NCI-H460 (cell line): ENCODE measurements around the gene ARID5A. TPM values are rescaled to one million over a fixed set of nuclear protein-coding genes. Genes with fewer than 3 reads are reported as not detected.
"Not testable (repeated sequence)": the region's sequence is repeated elsewhere in the genome, so short reads cannot be mapped to it uniquely, and the experiment has no call there.

Source experiments
- DNase-seq: peaks from one replicate; pipeline ENCODE4 v3.0.0-alpha.2; 2016; ENCODE audit warnings: low read depth; ENCODE audit errors: extremely low read depth
- polyA plus RNA-seq: library from polyadenylated mRNA; depleted of rRNA; stranded (reverse); fragments of >200 nt; gene quantifications from 2 replicates; pipeline ENCODE4 v1.2.3, GENCODE V29; 2014; cell fraction: nucleus; rRNA removed
- total RNA-seq: library from RNA; depleted of rRNA; stranded (reverse); fragments of >200 nt; shearing (Covaris generic); gene quantifications from 2 replicates; pipeline ENCODE4 v1.2.3, GENCODE V29; 2014; rRNA removed

Gene ARID5A, protein sequence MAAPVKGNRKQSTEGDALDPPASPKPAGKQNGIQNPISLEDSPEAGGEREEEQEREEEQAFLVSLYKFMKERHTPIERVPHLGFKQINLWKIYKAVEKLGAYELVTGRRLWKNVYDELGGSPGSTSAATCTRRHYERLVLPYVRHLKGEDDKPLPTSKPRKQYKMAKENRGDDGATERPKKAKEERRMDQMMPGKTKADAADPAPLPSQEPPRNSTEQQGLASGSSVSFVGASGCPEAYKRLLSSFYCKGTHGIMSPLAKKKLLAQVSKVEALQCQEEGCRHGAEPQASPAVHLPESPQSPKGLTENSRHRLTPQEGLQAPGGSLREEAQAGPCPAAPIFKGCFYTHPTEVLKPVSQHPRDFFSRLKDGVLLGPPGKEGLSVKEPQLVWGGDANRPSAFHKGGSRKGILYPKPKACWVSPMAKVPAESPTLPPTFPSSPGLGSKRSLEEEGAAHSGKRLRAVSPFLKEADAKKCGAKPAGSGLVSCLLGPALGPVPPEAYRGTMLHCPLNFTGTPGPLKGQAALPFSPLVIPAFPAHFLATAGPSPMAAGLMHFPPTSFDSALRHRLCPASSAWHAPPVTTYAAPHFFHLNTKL
- 0.89 and 0.99 TPM in 2 replicates for total RNA-seq
- 2.2 and 4.1 TPM in 2 replicates for polyA plus RNA-seq

GRCh38 chr2:96536445-96537065 lies at the start of gene ARID5A:
ARID5A (plus strand) TSS chr2:96536752; CDS start chr2:96536827, 75 bp downstream.
- DNase-seq: peak; percentile 82

DNA sequence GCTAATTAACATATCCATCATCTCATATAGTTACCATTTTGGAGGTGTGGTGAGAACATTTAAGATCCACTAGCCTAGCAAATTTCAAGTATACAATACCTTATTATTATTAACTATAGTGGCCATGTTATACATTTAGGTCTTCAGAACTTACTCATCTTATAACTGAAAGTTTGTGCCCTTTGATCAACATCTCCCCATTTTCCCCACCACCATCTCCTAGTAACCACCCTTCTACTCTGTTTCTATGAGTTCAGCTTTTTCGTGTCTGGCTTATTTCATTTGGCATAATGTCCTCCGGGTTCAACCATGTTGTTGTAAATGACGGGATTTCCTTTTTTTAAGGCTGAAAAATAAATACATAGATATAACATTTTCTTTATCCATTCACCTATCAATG lies 47.3 kb upstream of the ARID5A start:
- DNase-seq: no peak

GRCh38 chr2:96489663-96490062 lies 46.9 kb upstream of the ARID5A start:
- DNase-seq: no peak

GRCh38 chr2:96491860-96492497 lies 44.6 kb upstream of the ARID5A start:
- no peak for DNase-seq

DNA sequence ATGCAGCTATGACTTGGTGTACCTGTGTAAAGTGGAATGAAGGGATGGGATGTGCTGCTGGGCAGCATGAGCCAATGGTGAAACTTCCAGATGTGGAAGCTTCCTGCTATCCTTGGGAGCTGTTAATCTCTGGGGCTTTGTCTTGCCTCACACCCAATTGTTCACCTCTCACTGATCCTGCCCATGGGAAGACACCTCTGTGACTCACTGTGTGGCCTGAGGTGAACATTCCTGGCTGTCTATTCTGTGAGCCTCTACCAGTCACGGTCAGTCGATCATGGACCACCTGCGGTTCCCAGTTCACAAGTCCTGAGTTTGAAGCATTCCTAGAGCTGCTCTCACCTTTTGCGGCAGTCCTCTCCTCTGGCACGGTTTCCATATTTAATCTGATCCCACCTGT lies 43.5 kb upstream of the ARID5A start:
- DNase-seq: no peak

DNA sequence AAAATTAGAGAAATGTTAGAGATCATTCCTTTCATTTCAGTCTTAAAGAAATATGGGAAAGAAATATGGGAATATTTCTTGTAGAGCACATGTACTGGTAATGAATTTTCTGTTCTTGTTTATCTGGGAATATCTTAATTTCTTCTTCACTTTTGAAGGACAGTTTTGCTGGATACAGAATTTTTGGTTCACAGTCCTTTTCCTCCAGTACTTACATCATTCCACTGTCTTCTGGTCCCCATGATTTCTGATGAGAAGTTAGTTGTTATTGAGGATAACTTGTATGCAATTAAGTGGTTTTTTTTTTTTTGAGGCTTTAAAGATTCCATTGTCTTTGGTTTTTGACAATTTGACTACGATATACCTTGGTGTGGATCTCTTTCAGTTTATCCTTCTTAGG lies 42.4 kb upstream of the ARID5A start:
- DNase-seq: no peak

GRCh38 chr2:96495982-96496629 lies 40.4 kb upstream of the ARID5A start:
- DNase-seq: no peak

DNA sequence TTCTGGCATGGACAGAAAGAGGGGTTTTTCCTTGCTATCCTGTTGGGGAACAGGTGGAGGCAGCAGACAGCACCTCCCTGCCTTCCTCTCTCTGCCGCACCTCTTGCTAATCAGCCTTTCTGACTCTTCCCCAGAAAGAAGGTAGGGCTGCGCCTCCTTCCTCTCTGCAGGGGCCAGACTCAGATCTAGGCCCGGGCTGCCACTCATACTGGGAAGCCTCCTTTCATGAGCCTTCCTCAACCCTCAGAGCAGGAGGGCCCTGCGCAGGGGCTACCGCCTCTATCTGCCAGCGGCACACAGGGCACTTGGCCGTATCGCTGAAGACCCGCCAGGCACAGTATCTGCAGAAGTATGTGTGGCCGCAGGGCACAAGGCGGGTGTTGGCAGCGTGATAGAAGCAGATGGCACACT lies 38.5 kb upstream of the ARID5A start:
- no peak for DNase-seq

DNA sequence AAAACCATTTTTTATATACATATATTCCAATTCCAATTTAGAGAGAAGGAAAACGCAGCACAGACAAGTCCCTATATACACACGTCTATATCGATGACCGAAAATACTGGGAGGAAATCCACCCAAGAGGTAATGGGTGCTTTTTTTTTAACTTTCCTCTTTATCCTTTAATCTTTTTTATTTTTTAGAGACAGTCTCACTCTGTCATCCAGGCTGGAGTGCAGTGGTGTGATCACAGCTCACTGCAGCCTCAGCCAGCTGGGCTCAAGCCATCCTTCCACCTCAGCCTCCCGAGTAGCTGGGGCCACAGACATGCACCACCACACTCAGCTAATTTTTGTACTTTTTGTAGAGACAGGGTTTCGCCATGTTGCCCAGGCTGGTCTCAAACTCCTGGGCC lies 37.9 kb upstream of the ARID5A start:
- DNase-seq: not testable (repeated sequence)

DNA sequence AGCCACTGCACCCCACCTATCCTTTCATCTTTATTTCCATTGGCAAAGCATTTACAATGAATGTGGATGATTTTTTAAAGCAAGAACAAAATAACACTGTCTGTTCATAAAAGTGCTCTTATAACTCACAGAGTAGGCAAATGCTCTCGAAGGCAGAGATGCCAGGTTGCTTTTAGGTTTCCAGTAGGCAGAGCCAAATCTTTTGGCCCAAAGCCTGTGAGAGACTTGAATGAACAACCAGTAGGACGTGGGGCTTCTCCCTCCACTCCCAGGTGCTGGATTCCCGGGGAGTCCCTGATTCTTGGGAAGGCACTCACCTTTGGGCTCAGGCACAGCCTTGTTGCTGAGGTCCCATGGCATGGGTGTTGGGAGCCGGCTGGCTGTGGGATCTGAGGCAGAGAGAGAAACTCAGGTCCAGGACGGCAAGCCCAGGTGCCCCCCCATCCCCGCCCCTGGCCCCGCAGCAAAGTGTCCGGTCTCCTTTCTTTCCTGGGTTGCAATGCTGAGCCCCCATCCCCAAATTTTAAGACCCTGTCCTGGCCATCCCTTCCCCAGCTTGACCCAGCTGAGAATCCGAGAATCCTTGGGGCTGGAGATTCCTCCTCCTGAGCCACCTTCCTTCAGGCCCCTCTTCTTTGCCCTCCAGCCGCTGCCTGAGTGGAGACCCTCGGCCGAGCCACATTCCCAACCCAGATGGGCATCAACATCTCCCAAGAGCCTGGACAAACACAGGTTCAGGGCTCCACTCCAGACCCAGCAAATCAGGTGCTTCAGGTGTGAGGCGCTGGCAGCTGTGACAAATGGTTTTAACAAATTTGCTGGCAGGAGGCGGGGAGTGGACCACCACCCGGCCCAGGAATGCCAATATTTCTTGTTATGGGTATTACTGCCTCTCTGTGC lies 37.2 kb upstream of the ARID5A start:
- DNase-seq: no peak

GRCh38 chr2:96500385-96501066 lies 36.0 kb upstream of the ARID5A start:
- no peak for DNase-seq

GRCh38 chr2:96501471-96501874 lies 35.1 kb upstream of the ARID5A start:
- DNase-seq: no peak

DNA sequence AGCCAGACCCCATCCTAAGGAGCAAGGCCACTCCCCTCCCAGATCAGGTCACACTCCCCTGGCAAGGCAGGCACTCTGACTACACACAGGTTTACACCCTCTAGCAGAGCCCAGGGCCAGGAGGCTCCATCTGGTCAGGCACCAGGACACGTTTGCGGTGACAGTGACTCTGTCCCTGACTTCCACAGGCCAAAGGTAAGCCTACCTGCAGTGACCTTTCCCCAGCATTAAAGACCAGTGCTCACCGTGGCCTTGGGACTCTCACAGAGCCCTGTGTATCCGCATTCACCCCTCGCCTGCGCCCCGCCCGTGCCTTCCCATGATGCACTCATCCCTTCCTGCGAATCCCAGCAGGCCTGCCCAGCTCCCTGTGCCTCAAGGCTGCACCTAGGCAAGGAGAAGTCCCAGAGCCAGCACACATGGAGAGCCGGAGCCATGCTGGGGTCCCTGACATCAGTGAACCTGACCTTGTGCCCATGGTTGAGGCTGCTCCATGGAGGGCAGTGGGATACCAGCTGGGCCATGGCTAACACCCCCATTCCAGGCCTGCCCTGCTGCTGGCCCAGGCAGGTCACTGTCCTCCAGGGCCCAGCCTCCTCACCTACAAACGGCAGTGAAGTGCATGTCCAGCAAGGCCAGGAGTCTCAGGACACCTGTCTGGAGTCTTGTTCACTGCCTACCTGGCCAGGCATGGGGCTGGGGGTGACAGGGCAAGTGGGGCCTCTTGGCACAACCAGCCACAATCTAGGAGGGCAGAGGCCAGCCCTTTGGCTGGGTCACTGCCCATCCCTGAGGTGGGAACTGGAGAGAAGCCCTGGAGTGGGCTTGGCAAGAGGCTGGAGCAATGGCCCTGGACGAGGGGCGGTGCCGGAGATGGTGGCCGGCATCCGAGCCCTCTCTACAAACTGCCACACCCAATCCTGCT lies 34.4 kb upstream of the ARID5A start:
- DNase-seq: no peak

DNA sequence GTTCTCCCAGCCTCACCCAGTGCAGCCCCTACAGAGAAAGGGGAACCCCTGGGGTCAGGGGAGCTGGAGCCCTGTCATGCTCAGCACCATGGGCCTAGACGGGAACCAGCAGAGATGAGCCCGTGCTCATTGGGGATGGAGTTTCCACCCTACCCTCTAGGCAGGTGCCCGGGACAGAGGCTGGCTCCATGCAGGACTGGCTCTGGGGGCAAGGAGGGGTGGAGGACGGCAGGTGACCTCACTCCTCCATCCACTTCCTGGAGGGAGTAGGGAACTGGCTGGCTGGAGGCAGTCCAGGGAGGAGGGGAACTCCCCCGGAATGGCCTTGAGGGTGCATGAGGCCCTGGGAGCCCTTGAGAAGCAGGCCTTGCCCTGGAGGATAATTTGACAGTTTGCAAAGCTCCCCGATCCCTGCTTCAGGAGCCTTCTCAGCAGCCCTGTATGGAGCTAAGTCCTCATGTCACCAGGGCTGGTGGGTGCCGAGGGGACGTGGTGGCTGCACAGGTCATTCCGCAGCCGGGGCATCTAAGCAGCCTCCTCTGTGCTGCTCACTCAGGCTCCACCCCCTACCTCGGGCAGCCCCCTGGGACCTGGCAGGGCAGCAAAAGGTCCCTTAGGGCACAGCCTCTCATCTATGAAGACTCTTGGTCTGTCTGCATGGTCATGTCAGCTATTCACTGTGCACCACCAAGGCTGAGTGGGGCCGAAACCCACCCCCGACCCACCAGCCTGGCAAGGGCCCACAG lies 33.5 kb upstream of the ARID5A start:
- no peak for DNase-seq

DNA sequence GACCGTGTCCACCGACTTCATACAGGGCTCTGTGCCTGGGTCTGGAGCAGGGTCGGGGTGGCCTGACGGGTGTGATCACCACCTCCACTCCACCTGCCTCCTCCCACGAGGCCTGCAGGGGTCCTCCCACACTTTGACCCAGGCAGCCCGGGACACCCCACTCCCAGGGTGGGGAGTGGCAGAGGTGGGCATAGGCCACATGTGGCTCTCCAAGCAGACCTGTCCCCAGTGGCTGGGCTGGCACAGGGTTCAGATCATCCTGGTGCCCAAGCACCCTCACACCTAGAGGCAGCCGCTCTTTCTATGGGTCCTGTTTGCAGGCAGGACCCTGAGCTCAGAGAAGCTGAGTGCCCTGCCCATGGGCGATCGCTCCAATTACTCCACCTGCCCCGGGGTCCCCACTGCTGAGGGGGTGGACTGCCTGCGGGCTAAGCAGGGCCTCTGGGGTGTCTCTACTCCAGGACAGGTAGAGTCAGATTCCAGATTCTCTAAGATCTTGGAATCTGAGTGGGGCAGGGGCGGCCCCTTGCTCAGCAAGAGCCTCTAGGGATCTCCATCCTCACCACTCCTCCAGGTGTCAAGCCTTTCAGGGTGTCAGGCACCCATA lies 32.8 kb upstream of the ARID5A start:
- DNase-seq: no peak

GRCh38 chr2:96505231-96505889 lies 31.2 kb upstream of the ARID5A start, which contains the start of gene NEURL3:
NEURL3 (minus strand) TSS chr2:96505357; CDS start chr2:96505286, 71 bp downstream.
- DNase-seq: no peak
